Esophagus squamous epithelium (tissue), 4 donors: Measurements from ENCODE around the gene TMEM161A.

Experiments
- POLR2A ChIP-seq, 4 donors: fragments of 450-650 bp; IDR thresholded peaks; one replicate each; pipeline ENCODE4 v1.6.1; 2017; ENCODE audit warnings: antibody characterized with exemption in 4 of 4, mild to moderate bottlenecking in 4 of 4, moderate library complexity in 3 of 4
- TF ChIP-seq, protein P1 (sequence below), 6 experiments: fragments of 450-650 bp in 4 of 6; fragments of 200-600 bp in 2 of 6; sonication (generic) in 2 of 6; IDR thresholded peaks; one replicate each; pipeline ENCODE4 v1.5.1; 2016 to 2019; ENCODE audit warnings: antibody characterized with exemption in 6 of 6, mild to moderate bottlenecking in 4 of 6, moderate library complexity in 4 of 6

DNA sequence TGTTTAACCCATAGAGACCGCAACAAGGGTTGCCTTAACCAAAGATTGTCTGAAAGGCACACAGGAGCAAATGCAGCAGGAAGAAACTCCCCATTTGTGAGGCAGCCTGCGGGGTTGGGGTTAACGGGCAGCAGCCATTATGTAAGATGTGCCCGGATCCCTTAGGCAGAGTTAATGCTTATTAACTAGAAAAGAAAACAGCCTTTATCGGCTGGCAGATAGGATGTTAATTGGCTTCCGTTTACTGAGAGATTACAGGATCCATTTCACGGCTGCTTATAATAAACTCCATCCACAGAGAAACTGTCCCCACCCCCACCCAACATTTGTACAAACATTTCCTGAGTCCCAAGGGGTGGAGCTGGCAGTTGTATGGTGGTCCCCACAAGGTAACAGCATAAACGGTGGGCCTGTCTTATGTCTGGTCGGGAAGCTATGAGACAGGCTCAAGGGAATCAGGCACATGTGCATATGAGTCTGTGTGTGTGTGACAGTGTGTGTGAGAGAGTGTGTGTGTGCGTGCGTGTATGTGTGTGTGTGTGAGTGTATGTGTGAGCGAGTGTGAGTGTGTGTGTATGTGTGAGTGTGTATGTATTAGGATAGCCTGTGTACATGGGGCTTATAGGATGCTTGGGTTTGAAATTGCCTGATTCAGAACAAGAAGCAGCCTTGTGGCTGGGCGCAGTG, 63.9 kb downstream of the TMEM161A start:
- TF ChIP-seq, protein P1, sequence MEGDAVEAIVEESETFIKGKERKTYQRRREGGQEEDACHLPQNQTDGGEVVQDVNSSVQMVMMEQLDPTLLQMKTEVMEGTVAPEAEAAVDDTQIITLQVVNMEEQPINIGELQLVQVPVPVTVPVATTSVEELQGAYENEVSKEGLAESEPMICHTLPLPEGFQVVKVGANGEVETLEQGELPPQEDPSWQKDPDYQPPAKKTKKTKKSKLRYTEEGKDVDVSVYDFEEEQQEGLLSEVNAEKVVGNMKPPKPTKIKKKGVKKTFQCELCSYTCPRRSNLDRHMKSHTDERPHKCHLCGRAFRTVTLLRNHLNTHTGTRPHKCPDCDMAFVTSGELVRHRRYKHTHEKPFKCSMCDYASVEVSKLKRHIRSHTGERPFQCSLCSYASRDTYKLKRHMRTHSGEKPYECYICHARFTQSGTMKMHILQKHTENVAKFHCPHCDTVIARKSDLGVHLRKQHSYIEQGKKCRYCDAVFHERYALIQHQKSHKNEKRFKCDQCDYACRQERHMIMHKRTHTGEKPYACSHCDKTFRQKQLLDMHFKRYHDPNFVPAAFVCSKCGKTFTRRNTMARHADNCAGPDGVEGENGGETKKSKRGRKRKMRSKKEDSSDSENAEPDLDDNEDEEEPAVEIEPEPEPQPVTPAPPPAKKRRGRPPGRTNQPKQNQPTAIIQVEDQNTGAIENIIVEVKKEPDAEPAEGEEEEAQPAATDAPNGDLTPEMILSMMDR (IDR thresholded peaks at IDR 0.05), result no peak
- no peak for TF ChIP-seq POLR2A (IDR thresholded peaks at IDR 0.05)
